ENCODE measurements around the gene KRT10. TPM values are rescaled to one million over a fixed set of nuclear protein-coding genes. Genes with fewer than 3 reads are reported as not detected.
"Not testable (repeated sequence)": the region's sequence is repeated elsewhere in the genome, so short reads cannot be mapped to it uniquely, and the experiment has no call there.

Gene KRT10
- total RNA-seq (2014; rRNA removed; shearing (Covaris generic)) = 54.7 and 56.8 TPM in 2 replicates

GRCh38 chr17:40822132-40822812 is at the start of gene KRT10:
Gene KRT10 (minus strand): TSS chr17:40822614. CDS start chr17:40822585, 29 bp downstream.
- DNase-seq (ENCODE audit: low read depth) = no peak

GRCh38 chr17:40871316-40871715 is 48.9 kb upstream of the KRT10 start:
- no peak for DNase-seq (ENCODE audit: low read depth)

- no peak for DNase-seq (ENCODE audit: low read depth)
These were observed 47.7 kb upstream of the KRT10 start for GRCh38 chr17:40870136-40870535.

GRCh38 chr17:40866838-40867237 is 44.4 kb upstream of the KRT10 start, which contains the start of gene KRT12:
Gene KRT12 (minus strand): TSS chr17:40867223. CDS start chr17:40867186, 37 bp downstream.
- DNase-seq (ENCODE audit: low read depth) = no peak

GRCh38 chr17:40864661-40865390 is 42.4 kb upstream of the KRT10 start:
- no peak for DNase-seq (ENCODE audit: low read depth)

DNA sequence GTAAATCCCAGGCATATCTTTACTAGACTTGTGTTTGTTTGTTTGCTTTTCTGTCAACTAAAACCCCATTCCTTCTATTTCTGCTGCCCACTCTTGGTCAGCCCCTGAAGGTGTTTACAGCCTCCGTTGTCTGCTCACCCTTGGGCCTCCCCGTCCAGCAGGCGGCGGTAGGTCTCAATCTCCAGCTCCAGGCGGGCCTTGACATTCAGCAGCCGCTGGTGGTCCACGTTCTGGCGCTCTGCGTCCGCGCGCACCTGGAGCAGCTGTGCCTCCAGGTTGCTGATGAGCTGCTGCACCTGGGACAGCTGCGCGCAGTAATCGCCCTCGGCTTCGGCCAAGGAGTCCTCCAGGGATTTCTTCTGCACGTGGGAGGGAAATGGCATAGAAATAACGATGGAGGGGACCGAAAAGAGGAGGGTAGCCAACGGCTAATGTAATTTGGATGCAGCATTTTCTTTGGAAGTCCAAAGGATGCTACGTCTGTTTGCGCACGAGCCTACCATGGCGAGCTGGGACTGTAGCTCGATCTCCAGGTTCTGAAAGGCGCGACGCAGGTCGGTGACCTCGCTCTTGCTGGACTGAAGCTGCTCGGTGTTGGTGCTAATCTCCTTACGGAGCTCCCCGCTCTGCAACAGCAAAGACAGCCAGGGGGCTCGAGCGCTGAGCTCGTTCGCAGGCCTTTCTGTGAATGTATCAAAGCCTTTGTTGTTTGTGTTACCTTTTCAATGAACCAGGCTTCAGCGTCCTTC is 40.7 kb upstream of the KRT10 start:
- DNase-seq (ENCODE audit: low read depth) = no peak

- no peak for DNase-seq (ENCODE audit: low read depth)
These were observed 37.1 kb upstream of the KRT10 start for GRCh38 chr17:40859536-40859935.

- DNase-seq (ENCODE audit: low read depth) = not testable (repeated sequence)
These were observed 36.3 kb upstream of the KRT10 start for GRCh38 chr17:40858667-40859066.

GRCh38 chr17:40857535-40857934 is 35.1 kb upstream of the KRT10 start:
- no peak for DNase-seq (ENCODE audit: low read depth)

DNA sequence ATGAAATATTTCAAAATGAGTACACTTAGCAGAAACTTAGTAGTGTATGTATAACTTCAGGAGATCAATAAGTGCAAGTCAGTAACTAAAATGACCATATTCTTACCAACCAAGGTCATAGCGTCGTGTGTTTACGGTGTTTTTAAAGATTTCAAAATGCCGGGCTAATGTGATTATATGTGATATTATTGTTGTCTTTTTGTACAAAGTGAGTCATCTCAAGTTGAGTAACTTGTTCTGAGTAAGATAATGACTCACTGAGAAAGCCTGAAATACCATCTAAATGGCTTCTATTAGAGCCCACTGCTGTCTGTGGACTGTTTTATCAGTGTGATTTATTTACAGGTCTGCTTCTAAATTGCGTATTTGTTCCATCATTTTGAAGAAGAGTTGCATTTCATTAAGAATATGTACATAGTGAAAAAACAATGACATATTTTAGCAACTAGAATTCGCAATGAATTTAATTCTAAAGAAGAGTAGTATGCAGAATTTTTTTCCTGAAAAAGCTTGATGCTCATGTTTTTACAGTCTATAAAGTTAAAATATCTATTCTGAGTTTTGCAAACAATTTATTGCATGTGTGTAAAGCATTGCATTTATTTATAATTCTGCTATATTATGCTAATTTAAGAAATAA is 31.9 kb upstream of the KRT10 start:
- DNase-seq (ENCODE audit: low read depth) = peak; percentile 58

- no peak for DNase-seq (ENCODE audit: low read depth)
These were observed 29.9 kb upstream of the KRT10 start for GRCh38 chr17:40852364-40852763.

GRCh38 chr17:40850293-40850972 is 28.0 kb upstream of the KRT10 start:
- DNase-seq (ENCODE audit: low read depth) = no peak

DNA sequence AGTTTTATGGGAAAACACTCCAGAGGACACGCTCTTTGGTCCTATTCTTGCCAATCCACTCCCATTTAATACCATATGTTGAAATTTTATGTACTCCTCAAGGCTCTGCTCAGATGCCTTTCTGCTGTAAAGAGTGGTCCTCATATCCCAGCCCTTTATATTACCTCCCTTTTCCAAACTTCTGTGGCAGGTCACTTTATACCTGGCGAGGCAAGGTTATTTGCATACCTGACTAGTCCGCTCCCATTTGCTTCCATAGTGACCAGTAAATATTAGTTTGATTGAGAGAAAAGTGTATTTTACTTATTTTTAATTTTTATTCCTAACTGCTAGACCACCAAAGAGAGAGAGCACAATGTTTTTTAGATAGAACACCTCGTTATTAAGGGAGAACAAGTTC is 27.3 kb upstream of the KRT10 start:
- DNase-seq (ENCODE audit: low read depth) = no peak

DNA sequence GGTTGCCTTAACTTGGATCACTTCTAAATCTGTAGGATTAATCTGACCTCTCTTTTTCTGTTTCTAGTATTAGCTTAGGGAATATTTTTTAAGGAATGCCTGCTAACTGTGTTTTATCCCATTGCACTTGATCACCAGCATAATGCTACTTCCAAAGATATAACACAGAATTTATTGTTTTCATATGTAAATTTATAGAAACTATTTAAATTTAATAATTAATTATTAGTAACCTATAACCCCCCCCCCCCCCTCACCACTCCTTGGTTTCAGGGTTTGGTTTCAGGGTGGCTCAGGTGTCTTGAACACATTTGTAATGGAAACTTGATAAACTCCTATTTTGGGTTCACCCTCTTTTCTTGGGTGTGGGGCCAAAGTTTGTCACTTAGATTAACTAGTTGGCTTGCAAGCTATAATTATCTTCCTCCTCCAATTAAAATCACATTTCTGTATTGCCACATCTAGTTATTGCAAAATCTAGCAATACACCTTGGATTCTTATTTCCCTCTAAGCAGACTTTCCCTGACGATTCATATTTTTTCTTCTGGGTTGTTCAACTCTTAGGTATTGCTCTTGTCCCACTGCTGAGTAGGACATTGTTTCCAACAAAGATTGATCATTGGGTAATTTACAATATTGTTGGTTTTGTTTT is 26.3 kb upstream of the KRT10 start:
- DNase-seq (ENCODE audit: low read depth) = no peak

- DNase-seq (ENCODE audit: low read depth) = no peak
These were observed 24.2 kb upstream of the KRT10 start for GRCh38 chr17:40846515-40847144.

DNA sequence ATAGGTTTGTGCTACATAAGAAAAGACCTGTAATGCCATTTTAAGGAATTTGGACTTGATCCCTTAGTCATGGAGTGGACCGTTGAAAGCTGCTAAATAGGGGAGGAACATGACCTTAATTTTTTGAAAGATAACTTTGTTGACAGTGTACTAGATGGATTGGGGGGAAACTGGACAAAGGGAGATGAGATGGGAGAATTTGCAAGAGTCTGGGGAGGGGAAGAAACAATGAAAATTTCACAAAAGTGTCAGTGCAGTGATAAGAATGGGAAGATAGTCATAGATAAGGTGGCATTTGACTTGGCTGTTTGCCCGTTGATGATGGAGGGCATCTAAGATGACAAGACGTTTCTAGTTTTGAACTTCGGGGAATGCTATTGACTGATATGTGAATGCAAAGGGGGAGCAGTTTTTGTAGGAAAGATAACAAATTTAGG is 22.3 kb upstream of the KRT10 start:
- DNase-seq (ENCODE audit: low read depth) = no peak

DNA sequence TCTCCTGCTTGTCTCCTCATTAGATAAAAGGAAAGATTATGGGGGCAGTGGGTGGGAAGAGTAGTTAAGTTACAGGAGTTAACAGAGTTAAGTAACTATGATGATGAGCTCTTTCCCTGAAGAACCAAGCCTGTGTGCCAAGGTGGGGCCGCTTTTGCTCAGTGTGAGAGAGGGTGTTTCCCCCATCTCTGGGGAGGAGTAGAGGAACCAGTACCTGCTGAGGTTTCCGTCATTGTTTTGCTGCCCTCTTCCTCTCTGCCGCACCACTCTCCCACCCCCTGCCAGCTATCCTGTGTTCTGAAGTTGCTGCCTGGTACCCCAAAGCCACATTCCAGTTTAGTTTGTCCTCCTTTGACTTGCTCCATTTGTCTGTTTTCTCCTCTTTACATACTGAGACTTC is 20.8 kb upstream of the KRT10 start:
- DNase-seq (ENCODE audit: low read depth) = no peak

- DNase-seq (ENCODE audit: low read depth) = no peak
These were observed 18.8 kb upstream of the KRT10 start for GRCh38 chr17:40841246-40841645.

DNA sequence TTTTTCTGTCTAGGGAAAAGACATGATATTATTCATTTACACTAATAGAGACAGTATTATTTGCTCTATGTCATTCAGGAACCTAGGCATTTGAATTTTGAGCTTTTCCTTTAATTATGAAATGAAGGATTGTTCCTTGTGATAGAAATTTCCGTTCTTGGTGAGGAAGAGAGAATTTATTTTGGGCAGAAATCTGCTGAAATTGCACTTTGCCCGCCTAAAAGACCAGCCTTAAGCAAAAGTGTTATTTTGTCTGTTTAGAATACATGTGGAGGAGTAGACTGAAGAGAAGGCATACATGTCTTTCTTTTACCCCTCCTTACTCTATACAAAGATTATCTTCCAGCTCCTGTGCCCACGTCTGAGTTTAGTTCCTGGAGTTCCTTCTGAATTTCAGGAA is 16.8 kb upstream of the KRT10 start:
- no peak for DNase-seq (ENCODE audit: low read depth)

GRCh38 chr17:40836020-40836419 is 13.6 kb upstream of the KRT10 start:
- no peak for DNase-seq (ENCODE audit: low read depth)

Measured in Daoy (cell line).